Adrenal gland (tissue), 5 donors: ENCODE results near the gene STOM.

Source experiments
- CTCF ChIP-seq, 6 experiments: fragments of 450-650 bp in 4 of 6; fragments of 200-600 bp in 2 of 6; sonication (generic) in 1 of 6; IDR thresholded peaks; 1 replicate in 5 of 6; 2 replicates in 1 of 6; pipeline versions ENCODE4 v1.5.1 to v1.8.0; 2016 to 2021; ENCODE audit warnings: antibody characterized with exemption in 6 of 6, mild to moderate bottlenecking in 2 of 6, moderate library complexity in 1 of 6
- POLR2A ChIP-seq, 2 donors: fragments of 450-650 bp; IDR thresholded peaks; one replicate each; pipeline ENCODE4 v1.6.1; 2017; ENCODE audit warnings: antibody characterized with exemption in 2 of 2, mild to moderate bottlenecking in 2 of 2, moderate library complexity in 1 of 2
- donor health status: DM: no; HTN: no; CAD: no.

DNA sequence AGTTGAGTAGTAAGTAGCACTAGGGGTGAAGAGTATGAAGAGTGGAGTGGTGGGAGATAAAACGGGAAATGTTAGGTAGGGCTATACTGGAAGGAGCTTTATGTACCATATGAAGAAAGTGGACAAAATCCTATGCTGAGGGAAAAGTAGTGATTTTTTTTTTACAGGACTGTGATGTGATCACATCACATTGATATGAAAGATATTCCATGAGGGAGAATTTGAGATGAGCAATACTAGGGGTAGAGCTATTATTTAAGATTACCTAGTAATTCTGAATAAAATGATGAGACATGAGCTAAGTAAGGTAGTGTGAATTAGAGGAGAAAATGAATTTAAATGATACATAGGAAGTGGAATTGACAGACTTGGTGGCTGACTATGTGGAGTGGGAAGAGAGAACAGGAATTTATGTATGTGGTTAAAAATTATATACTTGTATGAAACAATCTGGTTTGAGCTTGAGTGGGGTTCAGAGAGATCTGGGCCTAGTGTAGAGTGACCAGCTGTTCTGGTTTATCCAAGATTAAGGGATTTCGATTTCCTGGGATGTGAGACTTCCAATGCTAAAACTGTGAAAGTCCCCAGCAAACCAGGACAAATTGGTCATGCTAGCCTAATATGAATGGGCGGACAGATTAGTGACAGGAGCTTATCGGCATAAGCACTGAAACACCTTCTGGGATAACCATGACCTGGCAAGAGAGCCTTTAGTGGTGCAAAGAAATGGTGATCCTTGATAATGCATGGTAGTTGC, 29.3 kb upstream of the STOM start:
- TF ChIP-seq CTCF (IDR thresholded peaks at IDR 0.05), result no peak
- TF ChIP-seq POLR2A (IDR thresholded peaks at IDR 0.05), result no peak
